ENCODE data around the gene MROH9. TPM values are rescaled to one million over a fixed set of nuclear protein-coding genes. Genes with fewer than 3 reads are reported as not detected.

MROH9 gene
- total and polyA plus RNA-seq, 2 of the 8 experiments (the other 6 are each of a cell fraction or from before 2014, with no cell fraction given): not detected

DNA sequence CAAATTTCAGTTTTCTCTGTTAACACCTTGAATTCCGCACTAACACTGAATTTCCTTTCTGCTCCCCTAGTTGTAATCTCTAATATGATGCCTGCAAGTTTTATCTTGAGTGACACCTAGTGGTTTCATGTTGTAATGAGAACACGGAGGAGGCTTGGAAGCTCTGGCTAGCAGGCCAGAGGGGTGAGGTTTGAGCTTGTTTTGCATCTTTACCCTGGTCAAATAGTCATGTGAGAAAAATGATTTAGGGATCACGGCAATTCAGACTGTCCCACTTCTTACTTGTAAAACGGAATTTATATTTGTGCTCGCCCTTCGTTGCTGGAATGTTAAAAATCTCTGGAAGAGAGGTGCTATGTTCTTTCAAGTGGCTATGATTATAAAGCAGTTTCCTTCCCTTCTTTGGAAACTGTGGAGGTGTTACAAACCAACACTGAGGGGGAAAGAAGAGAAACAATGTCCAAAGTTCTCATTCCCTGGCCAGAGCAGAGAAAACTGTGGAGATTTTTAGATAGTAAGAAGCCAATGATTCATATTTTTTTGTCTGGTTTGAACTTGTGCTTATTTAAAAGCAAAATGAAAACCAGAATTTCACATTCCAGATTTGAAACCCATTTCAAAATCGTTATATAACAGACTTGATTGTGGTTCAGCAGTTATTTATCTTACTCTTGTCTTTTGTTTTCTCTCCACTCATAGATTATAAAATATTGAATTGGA lies 5.3 kb upstream of the MROH9 start (continued):
- TF ChIP-seq, protein P1, sequence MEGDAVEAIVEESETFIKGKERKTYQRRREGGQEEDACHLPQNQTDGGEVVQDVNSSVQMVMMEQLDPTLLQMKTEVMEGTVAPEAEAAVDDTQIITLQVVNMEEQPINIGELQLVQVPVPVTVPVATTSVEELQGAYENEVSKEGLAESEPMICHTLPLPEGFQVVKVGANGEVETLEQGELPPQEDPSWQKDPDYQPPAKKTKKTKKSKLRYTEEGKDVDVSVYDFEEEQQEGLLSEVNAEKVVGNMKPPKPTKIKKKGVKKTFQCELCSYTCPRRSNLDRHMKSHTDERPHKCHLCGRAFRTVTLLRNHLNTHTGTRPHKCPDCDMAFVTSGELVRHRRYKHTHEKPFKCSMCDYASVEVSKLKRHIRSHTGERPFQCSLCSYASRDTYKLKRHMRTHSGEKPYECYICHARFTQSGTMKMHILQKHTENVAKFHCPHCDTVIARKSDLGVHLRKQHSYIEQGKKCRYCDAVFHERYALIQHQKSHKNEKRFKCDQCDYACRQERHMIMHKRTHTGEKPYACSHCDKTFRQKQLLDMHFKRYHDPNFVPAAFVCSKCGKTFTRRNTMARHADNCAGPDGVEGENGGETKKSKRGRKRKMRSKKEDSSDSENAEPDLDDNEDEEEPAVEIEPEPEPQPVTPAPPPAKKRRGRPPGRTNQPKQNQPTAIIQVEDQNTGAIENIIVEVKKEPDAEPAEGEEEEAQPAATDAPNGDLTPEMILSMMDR (IDR thresholded peaks at IDR 0.05; ENCODE audit: control extremely low read depth in 1 of 3, insufficient read depth in 1 of 3, low read depth in 1 of 3, low read length in 3 of 3): peak; percentile 19 to 73 (median 67)
- no peak for TF ChIP-seq POLR2A (IDR thresholded peaks at IDR 0.05; ENCODE audit: control extremely low read depth in 1 of 2, low read depth in 2 of 2, low read length in 2 of 2)
- no peak for TF ChIP-seq CREB1 (IDR thresholded peaks at IDR 0.05)
- TF ChIP-seq NRF1 (IDR thresholded peaks at IDR 0.05; ENCODE audit: low read depth, low read length): no peak
- TF ChIP-seq BACH1 (IDR thresholded peaks at IDR 0.05; ENCODE audit: low read length): no peak
